ENCODE data around the gene SENP3.

DNA sequence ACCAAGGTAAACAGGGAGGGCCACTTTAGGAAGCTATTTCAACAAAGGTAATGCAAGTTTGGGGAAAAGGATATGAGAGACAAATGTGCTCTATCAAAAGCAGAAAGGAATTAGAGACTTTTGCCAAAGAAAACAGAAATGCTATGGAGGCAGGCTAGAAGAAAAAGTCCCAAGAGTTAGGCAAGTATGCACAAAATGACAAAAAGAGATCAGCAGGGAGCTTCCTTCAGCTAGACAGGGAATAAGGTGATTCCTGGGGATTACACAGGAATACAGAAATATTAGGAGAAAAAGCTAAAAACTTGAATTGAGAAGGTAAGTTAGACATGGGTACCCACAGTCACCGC lies 50.5 kb downstream of the SENP3 start:
- TF ChIP-seq EZH2phosphoT487 (IDR thresholded peaks at IDR 0.05; ENCODE audit: insufficient read depth, low read depth) (no peak), EZH2 (IDR thresholded peaks at IDR 0.05; ENCODE audit: insufficient read depth, poor library complexity, severe bottlenecking) (no peak)
